Bladder microvascular endothelial cell (primary cell): Measurements from ENCODE around the gene ARID3C. TPM values are rescaled to one million over a fixed set of nuclear protein-coding genes. Genes with fewer than 3 reads are reported as not detected.

Experiments used
- total RNA-seq: library from RNA; depleted of rRNA; stranded (reverse); fragments of >200 nt; gene quantifications from 2 replicates; pipeline ENCODE4 v1.2.3, GENCODE V29; 2014

Gene ARID3C
- 0.16 TPM in 1 of 2 replicates, not detected in the other for total RNA-seq

GRCh38 chr9:34628656-34629490 is at the start of gene ARID3C:
Gene ARID3C, minus strand, starts transcription at chr9:34629066. Its CDS starts 1,052 bp downstream, at chr9:34628014.

GRCh38 chr9:34662526-34663302 is 33.8 kb upstream of the ARID3C start, which contains the start of gene CCL27:
Gene CCL27, minus strand, starts transcription at chr9:34662657. Its CDS starts 24 bp downstream, at chr9:34662633.

GRCh38 chr9:34651876-34652601 is 23.2 kb upstream of the ARID3C start, which contains the start of gene IL11RA:
Gene IL11RA, plus strand, starts transcription at chr9:34652185. Its CDS starts 3,033 bp downstream, at chr9:34655218.

GRCh38 chr9:34646211-34647083 is 17.6 kb upstream of the ARID3C start, which contains the start of gene GALT:
Gene GALT, plus strand, starts transcription at chr9:34646675. Its CDS starts 30 bp downstream, at chr9:34646705.

GRCh38 chr9:34637356-34638137 is 8.7 kb upstream of the ARID3C start, which contains the start of gene SIGMAR1:
Gene SIGMAR1, minus strand, starts transcription at chr9:34637787. Its CDS starts 90 bp downstream, at chr9:34637697.

GRCh38 chr9:34620061-34620994 is 8.5 kb downstream of the ARID3C start, which contains the start of gene DCTN3:
Gene DCTN3, minus strand, starts transcription at chr9:34620495. Its CDS starts 31 bp downstream, at chr9:34620464.

GRCh38 chr9:34611811-34612787 is 16.8 kb downstream of the ARID3C start, which contains the start of gene RPP25L:
Gene RPP25L, minus strand, starts transcription at chr9:34612097. Its CDS starts 801 bp downstream, at chr9:34611296.

GRCh38 chr9:34589636-34590380 is 39.1 kb downstream of the ARID3C start, which contains the start of gene CNTFR:
Gene CNTFR, minus strand, starts transcription at chr9:34589724. Its CDS starts 20,743 bp downstream, at chr9:34568981.

Other genes with a start within 250 kb of the ARID3C start
- gene FAM219A, start 170.5 kb downstream of the ARID3C start, total RNA-seq: 8.6 and 15.9 TPM in 2 replicates
- not detected in 2 replicates for gene DNAI1, start 170.3 kb downstream of the ARID3C start, total RNA-seq
- 0.06 and 0.16 TPM in 2 replicates for gene ENHO, start 106.1 kb downstream of the ARID3C start, total RNA-seq
- not detected in 2 replicates for gene CNTFR, start 39.3 kb downstream of the ARID3C start, total RNA-seq
- 14.4 and 20.2 TPM in 2 replicates for gene RPP25L, start 17.0 kb downstream of the ARID3C start, total RNA-seq
- 67.2 and 74.1 TPM in 2 replicates for gene DCTN3, start 8.6 kb downstream of the ARID3C start, total RNA-seq
- 24.8 and 48.1 TPM in 2 replicates for gene SIGMAR1, start 8.7 kb upstream of the ARID3C start, total RNA-seq
- 20.7 and 33.9 TPM in 2 replicates for gene GALT, start 17.6 kb upstream of the ARID3C start, total RNA-seq
- gene IL11RA, start 23.1 kb upstream of the ARID3C start, total RNA-seq: 6.6 and 9.6 TPM in 2 replicates
- 0.16 TPM in 1 of 2 replicates, not detected in the other for gene CCL27, start 33.6 kb upstream of the ARID3C start, total RNA-seq
- not detected in 2 replicates for gene CCL19, start 62.2 kb upstream of the ARID3C start, total RNA-seq
- 0.76 TPM in 1 of 2 replicates, not detected in the other for gene CCL21, start 81.1 kb upstream of the ARID3C start, total RNA-seq